GM12874 (cell line): ENCODE data around the gene BCLAF1.

Source experiments
- CTCF ChIP-seq: IDR thresholded peaks from 2 replicates; pipeline ENCODE4 v1.5.1; 2011; ENCODE audit warnings: low read depth, mild to moderate bottlenecking, control low read depth, low read length, moderate library complexity; ENCODE audit not compliant: insufficient read depth

The BCLAF1 gene

GRCh38 chr6:136284909-136285308 is 4.7 kb downstream of the BCLAF1 start:
- no peak for TF ChIP-seq CTCF

- TF ChIP-seq CTCF, result no peak
Measured at GRCh38 chr6:136282906-136283305, 6.7 kb downstream of the BCLAF1 start.

GRCh38 chr6:136280032-136280609 is 9.5 kb downstream of the BCLAF1 start:
- no peak for TF ChIP-seq CTCF

GRCh38 chr6:136274062-136274461 is 15.6 kb downstream of the BCLAF1 start:
- no peak for TF ChIP-seq CTCF

- no peak for TF ChIP-seq CTCF
Measured at GRCh38 chr6:136265101-136265500, 24.5 kb downstream of the BCLAF1 start.

- no peak for TF ChIP-seq CTCF
Measured at GRCh38 chr6:136262940-136263339, 26.7 kb downstream of the BCLAF1 start.

- TF ChIP-seq CTCF, result no peak
Measured at GRCh38 chr6:136254851-136255466, 34.7 kb downstream of the BCLAF1 start.
